ENCODE results near the gene LIN7A.

GRCh38 chr12:80745851-80746505 lies 191.8 kb downstream of the LIN7A start:
- TF ChIP-seq POLR2AphosphoS5 (IDR thresholded peaks at IDR 0.05) (no peak), CTCF (IDR thresholded peaks at IDR 0.05; ENCODE audit: poor library complexity, severe bottlenecking) (no peak), MXI1 (conservative IDR thresholded peaks at IDR 0.05; ENCODE audit: poor library complexity, severe bottlenecking) (no peak), REST (IDR thresholded peaks at IDR 0.05; ENCODE audit: borderline replicate concordance) (no peak), EZH2 (IDR thresholded peaks at IDR 0.05; ENCODE audit: borderline replicate concordance, insufficient read depth, low read length, poor library complexity, severe bottlenecking) (no peak), TAF1 (IDR thresholded peaks at IDR 0.05; ENCODE audit: low read depth) (no peak)

All from neural cell (in vitro differentiated cells).